Measurements from ENCODE around the gene TACC3.
A peak's percentile ranks its signal among the peaks of the same experiment; 100 is the strongest.

TACC3 gene

GRCh38 chr4:1792832-1793495 is 71.6 kb downstream of the TACC3 start, which contains the start of gene FGFR3:
Gene FGFR3, plus strand, starts transcription at chr4:1793293. Its CDS starts 642 bp downstream, at chr4:1793935.
- peak in 1 of 2 donors; percentile 36 for DNase-seq (ENCODE audit: low read depth in 2 of 2)

DNA sequence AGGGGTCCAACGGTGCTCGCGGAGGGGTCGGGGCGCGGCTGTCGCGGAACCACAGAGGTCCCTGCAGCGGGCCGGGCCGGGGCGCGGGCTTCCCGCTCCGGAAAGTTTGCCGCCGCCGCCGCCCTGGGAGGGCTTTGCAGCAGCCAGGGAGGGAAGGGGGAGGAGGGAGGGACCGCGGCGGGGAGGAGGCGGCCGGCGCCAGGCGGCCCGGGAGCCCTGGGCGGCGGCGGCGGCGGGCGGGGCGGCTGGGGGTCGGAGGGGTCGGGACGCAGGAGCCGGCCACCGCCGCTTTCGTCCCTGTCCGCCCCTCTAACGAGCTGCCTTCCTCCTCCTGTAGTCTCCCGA is 72.1 kb downstream of the TACC3 start:
- DNase-seq (ENCODE audit: low read depth in 2 of 2), result peak in 1 of 2 donors; percentile 14

DNA sequence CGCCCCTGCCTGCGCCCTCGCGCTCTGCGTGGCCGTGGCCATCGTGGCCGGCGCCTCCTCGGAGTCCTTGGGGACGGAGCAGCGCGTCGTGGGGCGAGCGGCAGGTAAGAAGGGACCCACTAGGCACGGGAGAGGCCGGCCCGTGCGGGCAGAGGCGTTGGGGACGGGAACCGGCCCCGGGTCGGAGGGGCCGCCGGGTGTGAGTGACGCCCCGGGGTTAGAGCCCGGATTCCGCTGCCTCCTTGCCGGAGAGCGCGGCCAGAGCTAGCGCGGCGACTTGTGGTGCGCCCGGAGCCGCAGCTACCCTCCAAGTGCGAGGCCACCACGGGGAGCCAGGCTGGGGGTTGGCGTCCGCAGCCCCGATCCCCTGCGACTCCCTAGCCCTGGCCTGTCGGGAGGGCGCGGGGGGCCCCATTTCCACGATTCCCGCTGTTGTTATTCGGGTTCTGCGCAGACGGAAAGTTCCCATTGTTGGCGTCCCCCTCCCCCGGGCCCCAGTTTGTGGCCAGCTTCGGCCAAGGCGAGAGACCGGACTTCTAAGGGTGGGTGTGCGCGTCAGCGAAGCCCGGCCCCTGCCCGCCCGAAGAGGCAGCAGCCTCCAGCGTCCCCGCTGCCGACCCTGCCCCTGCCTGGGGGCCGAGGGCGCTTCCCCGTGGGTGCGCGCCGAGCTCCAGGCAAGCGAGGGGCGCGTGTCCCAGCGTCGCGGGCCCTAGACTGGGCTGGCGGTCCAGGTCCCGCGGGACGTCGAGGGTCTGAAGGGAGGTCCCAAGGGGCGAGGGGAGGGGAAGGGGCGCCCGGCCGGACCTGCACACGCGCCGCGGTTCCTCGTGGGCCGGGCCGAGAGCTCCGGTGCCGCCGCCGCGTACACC is 72.9 kb downstream of the TACC3 start:
- DNase-seq (ENCODE audit: low read depth in 2 of 2), result no peak
